Karpas-422 (cell line): ENCODE data around the gene RNU6-1. TPM values are rescaled to one million over a fixed set of nuclear protein-coding genes. Genes with fewer than 3 reads are reported as not detected.

Experiments
- DNase-seq: peaks from one replicate; pipeline ENCODE4 v3.0.0-alpha.2; 2015
- H2AFZ ChIP-seq: fragments of 200-600 bp; sonication (generic); 2 replicates; pipeline ENCODE4 v1.6.1; 2014; ENCODE audit warnings: antibody characterized with exemption, low read length, mixed read lengths
- H3K27ac ChIP-seq: fragments of 200-600 bp; sonication (generic); 2 replicates; pipeline ENCODE4 v1.5.1; 2014; ENCODE audit warnings: mild to moderate bottlenecking, low read length, moderate library complexity
- H3K27me3 ChIP-seq: fragments of 200-600 bp; sonication (generic); 2 replicates; pipeline ENCODE4 v1.6.1; 2014; ENCODE audit warnings: low read length, mixed read lengths
- H3K36me3 ChIP-seq: fragments of 200-600 bp; sonication (generic); 2 replicates; pipeline ENCODE4 v1.6.1; 2014; ENCODE audit warnings: low read length, mixed read lengths; ENCODE audit not compliant: insufficient read depth
- H3K4me1 ChIP-seq: fragments of 200-600 bp; sonication (generic); 2 replicates; pipeline ENCODE4 v1.6.1; 2014; ENCODE audit warnings: mild to moderate bottlenecking, low read length, mixed read lengths
- H3K4me2 ChIP-seq: fragments of 200-600 bp; sonication (generic); 2 replicates; pipeline ENCODE4 v1.6.1; 2014; ENCODE audit warnings: low read length, low read depth, mild to moderate bottlenecking; ENCODE audit not compliant: poor library complexity, severe bottlenecking
- H3K4me3 ChIP-seq: fragments of 200-600 bp; sonication (generic); 2 replicates; pipeline ENCODE4 v1.5.1; 2014; ENCODE audit warnings: mild to moderate bottlenecking, antibody characterized with exemption, low read length, mixed read lengths
- H3K79me2 ChIP-seq: fragments of 200-600 bp; sonication (generic); 2 replicates; pipeline ENCODE4 v1.6.1; 2014; ENCODE audit warnings: mild to moderate bottlenecking, low read length, mixed read lengths
- H3K9ac ChIP-seq: fragments of 200-600 bp; sonication (generic); 2 replicates; pipeline ENCODE4 v1.6.0; 2014; ENCODE audit warnings: low read length
- H3K9me2 ChIP-seq: fragments of 200-600 bp; sonication (generic), shearing (Covaris generic); replicated peaks from 2 replicates; pipeline ENCODE4 v1.6.0; 2014; ENCODE audit warnings: mild to moderate bottlenecking, low read length, moderate library complexity; ENCODE audit not compliant: insufficient read depth
- H3K9me3 ChIP-seq: fragments of 300-700, 200-600 bp; sonication (generic); 2 replicates; pipeline ENCODE4 v1.6.1; 2014; ENCODE audit warnings: low read length, mixed read lengths
- H4K20me1 ChIP-seq: fragments of 200-600 bp; sonication (generic); 2 replicates; pipeline ENCODE4 v1.6.1; 2014; ENCODE audit warnings: mild to moderate bottlenecking, antibody characterized with exemption, low read length, low read depth; ENCODE audit not compliant: insufficient read depth
- total RNA-seq: library from RNA; depleted of rRNA; stranded (reverse); fragments of >200 nt; shearing (Covaris generic); gene quantifications from 2 replicates; pipeline ENCODE4 v1.2.3, GENCODE V29; 2014; ENCODE audit warnings: low replicate concordance

The RNU6-1 gene
- total RNA-seq, 1 experiment from 2014 or later: not detected

DNA sequence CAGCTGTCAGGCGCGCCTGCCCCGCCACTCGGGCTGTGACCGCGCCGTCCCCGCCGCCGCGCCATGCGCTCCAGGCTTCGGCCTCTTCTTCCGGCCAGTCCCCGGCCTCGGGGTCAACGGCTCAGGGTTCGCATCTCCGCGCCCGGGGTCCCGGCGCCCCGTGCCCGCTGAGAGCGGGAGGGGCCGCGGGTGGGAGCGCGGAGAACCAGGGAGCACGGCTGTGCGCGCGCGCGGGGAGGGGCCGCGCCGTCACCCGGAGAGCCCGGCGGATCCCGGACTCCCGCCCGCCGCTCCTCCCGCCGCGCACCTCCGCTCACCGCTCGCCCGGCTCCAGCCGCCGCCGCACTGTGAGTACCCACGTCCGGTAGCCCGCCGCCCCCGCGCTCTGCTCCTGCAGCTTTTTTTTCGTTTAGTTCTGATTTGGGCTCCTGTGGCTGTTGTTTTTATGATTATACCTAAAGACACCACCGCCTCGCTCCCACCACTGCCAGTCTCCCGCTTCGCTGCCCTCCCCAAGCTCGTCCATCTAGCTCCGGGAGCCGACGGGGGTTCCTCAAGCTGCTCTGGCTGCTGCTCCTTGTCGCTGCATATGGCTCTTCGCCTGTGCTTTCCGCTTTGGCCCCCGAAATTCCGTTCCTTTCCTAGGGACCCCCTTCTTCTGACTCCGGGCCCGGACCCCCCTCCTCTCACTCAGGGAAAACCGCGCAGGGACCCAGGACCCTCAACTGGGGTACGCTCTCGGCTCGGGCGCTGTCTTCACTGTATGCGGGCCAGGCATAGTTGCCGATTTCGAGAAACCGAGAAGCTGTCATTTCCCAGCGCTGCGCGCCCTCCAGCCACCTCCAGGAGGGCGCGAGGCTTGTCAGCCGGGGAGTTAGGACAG lies 16.3 kb downstream of the RNU6-1 start:
- Histone ChIP-seq H3K9ac (peak overlapping the region; percentile 44; the same call in 1 of the 2 replicates), H3K9me3 (no peaks in the 10 kb centered on the region)

GRCh38 chr15:67822537-67823313 lies 17.1 kb downstream of the RNU6-1 start:
- Histone ChIP-seq H3K4me1 (peaks cover 14% of the 10 kb centered on the region), H2AFZ (no peak overlapping the region), H3K4me2 (peak overlapping the region; percentile 78), H3K4me3 (peak overlapping the region; percentile 62), H3K9me3 (no peaks in the 10 kb centered on the region), H3K36me3 (no peaks in the 10 kb centered on the region), H3K27me3 (no peaks in the 10 kb centered on the region), H3K9ac (peak overlapping the region; percentile 44; the same call in 1 of the 2 replicates), H3K79me2 (no peaks in the 10 kb centered on the region), H3K9me2 (no peaks in the 10 kb centered on the region), H4K20me1 (0 out of 2 replicates have a peak, but pooled peaks cover 6% of the 10 kb centered on the region), H3K27ac (no peak overlapping the region)
- peak; percentile 42 for DNase-seq

More for the DNA sequence above, 16.3 kb downstream of the RNU6-1 start:
- peak; percentile 51 for DNase-seq
- Histone ChIP-seq H4K20me1 (0 out of 2 replicates have a peak, but pooled peaks cover 6% of the 10 kb centered on the region), H3K9me2 (no peaks in the 10 kb centered on the region), H3K27ac (no peak overlapping the region), H3K36me3 (no peaks in the 10 kb centered on the region), H3K4me1 (peaks cover 14% of the 10 kb centered on the region), H3K27me3 (no peaks in the 10 kb centered on the region), H3K4me3 (peak overlapping the region; percentile 62), H3K79me2 (no peaks in the 10 kb centered on the region), H2AFZ (peak overlapping the region; percentile 36; the same call in 1 of the 2 replicates), H3K4me2 (peak overlapping the region; percentile 78)

GRCh38 chr15:67821784-67822440 lies 17.9 kb downstream of the RNU6-1 start:
- no peaks in the 10 kb centered on the region for H3K9me2 ChIP-seq
- no peak for DNase-seq
- H3K36me3 ChIP-seq: no peaks in the 10 kb centered on the region
- H3K4me3 ChIP-seq: no peak overlapping the region
- peaks cover 14% of the 10 kb centered on the region for H3K4me1 ChIP-seq
- no peak overlapping the region for H3K9ac ChIP-seq
- 0 out of 2 replicates have a peak, but pooled peaks cover 6% of the 10 kb centered on the region for H4K20me1 ChIP-seq
- H3K4me2 ChIP-seq: no peak overlapping the region
- no peaks in the 10 kb centered on the region for H3K27me3 ChIP-seq
- H3K79me2 ChIP-seq: no peaks in the 10 kb centered on the region
- H3K9me3 ChIP-seq: no peaks in the 10 kb centered on the region
- no peak overlapping the region for H3K27ac ChIP-seq
- no peak overlapping the region for H2AFZ ChIP-seq

DNA sequence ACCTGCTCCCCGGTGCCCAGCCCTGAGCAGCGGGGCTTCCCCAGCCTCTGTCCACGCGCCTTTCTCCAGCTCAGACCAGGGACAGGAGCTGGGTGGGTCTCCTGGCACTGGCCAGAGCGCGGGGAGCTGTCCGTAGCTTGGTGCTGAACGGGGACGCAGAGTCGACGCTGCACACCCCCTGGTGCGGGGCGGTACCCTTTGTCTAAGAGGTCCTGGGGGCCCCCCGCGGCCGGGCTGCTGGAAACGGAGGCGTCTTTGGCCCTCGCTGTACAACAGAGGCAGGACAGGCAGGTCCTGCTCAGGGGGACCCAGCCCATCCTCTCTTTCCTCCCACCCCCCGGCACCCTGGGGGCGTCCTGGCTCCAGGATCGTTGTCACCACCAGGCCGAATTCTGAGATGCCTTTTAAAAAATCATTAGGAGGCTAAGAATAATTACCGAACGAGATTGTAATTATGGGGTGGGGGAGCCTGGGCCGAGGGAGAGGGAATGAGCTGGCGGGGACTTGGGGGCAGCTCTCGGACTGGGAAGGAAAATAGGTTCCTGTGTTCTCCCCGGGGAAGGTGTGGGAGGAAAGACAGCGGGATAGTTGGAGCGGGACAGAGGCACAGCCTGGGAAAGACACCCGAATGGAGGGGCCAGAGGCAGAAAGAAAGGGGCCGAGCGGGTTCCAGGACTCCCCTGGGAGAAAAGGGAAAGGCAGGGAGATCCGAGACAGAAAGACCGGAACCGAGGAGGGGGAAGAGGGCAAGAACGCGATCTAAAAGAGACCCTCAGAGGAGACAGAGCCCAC lies 18.7 kb downstream of the RNU6-1 start:
- Histone ChIP-seq H2AFZ (no peak overlapping the region), H3K79me2 (no peaks in the 10 kb centered on the region), H4K20me1 (0 out of 2 replicates have a peak, but pooled peaks cover 6% of the 10 kb centered on the region), H3K4me1 (peaks cover 14% of the 10 kb centered on the region), H3K4me2 (no peak overlapping the region), H3K9me3 (no peaks in the 10 kb centered on the region), H3K4me3 (no peak overlapping the region), H3K27me3 (no peaks in the 10 kb centered on the region), H3K27ac (no peak overlapping the region), H3K9ac (no peak overlapping the region), H3K36me3 (no peaks in the 10 kb centered on the region), H3K9me2 (no peaks in the 10 kb centered on the region)
- no peak for DNase-seq

DNA sequence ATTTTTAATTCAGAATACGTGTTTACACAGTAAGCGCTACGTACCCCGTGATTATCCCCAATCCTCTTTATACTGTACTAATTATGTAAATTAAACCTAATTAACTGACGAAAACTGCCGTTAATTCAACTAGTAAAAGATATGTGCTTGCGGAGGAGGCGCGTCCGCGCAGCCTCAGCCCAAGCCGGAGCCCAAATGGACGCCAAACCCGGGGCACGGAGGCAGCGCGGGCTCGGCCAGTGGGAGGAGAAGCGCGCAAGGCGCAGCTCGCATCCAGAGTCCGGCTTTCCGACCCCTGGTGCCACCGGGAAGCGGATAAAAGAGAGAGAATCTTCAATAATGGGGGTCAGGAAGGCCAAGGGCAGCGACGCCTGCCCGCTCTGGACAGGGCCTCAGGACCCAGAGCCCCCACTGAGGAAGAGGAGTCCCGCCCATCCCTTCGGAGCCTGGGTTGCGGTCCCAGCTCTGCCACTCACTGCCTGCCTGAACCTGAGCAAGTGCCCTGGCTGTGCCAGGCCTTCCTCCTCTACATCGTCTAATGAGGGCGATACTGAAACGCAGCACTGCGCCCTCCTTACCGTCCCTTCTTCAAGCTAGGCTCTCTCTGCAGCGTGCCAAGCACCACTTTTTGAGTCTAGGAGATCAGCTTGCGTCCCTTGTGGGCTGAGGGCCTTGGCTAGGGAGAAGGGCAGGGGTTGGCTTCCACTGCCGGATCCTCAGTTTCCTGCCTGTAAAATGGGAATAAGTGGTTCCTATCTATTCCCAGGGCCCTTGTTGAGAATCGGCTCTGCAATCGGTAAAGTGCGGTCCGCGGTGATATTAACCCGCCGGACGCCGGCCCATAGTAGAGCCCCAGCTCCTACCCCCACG lies 19.5 kb downstream of the RNU6-1 start:
- no peak overlapping the region for H3K27ac ChIP-seq
- H3K4me1 ChIP-seq: peaks cover 14% of the 10 kb centered on the region
- no peaks in the 10 kb centered on the region for H3K9me2 ChIP-seq
- no peaks in the 10 kb centered on the region; the same call in 1 of the 2 replicates for H3K36me3 ChIP-seq
- no peak overlapping the region for H3K4me2 ChIP-seq
- no peak overlapping the region for H3K9ac ChIP-seq
- no peak for DNase-seq
- H3K27me3 ChIP-seq: no peaks in the 10 kb centered on the region
- no peak overlapping the region for H2AFZ ChIP-seq
- no peaks in the 10 kb centered on the region for H3K79me2 ChIP-seq
- H4K20me1 ChIP-seq: 0 out of 2 replicates have a peak, but pooled peaks cover 6% of the 10 kb centered on the region
- H3K4me3 ChIP-seq: no peak overlapping the region
- no peaks in the 10 kb centered on the region for H3K9me3 ChIP-seq

DNA sequence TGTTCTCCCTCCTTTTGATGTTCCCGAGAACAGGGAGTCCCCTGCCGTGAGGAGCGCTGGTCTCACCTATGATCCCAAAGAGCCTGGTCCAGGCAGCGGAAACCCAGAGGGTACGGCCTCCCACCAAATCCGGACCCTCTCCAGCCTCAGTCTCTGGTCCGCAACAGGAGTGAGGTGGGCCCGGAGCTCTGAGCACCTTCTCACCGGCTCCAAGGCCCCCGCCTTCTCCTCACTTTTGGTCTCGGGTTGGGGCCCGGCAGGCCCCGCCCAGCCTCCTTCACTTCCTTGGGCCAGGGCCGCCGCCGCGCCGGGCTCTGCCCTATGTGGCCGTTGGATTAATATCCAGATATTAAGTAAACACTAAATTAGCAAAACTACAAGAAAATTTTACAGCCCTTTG lies 20.2 kb downstream of the RNU6-1 start:
- Histone ChIP-seq H3K27me3 (no peaks in the 10 kb centered on the region), H3K4me1 (peaks cover 14% of the 10 kb centered on the region), H3K36me3 (no peaks in the 10 kb centered on the region; the same call in 1 of the 2 replicates), H3K79me2 (no peaks in the 10 kb centered on the region), H2AFZ (no peak overlapping the region), H3K9me2 (no peaks in the 10 kb centered on the region), H3K9me3 (no peaks in the 10 kb centered on the region), H3K4me3 (no peak overlapping the region), H3K9ac (no peak overlapping the region), H4K20me1 (0 out of 2 replicates have a peak, but pooled peaks cover 6% of the 10 kb centered on the region), H3K27ac (no peak overlapping the region), H3K4me2 (no peak overlapping the region)
- no peak for DNase-seq

DNA sequence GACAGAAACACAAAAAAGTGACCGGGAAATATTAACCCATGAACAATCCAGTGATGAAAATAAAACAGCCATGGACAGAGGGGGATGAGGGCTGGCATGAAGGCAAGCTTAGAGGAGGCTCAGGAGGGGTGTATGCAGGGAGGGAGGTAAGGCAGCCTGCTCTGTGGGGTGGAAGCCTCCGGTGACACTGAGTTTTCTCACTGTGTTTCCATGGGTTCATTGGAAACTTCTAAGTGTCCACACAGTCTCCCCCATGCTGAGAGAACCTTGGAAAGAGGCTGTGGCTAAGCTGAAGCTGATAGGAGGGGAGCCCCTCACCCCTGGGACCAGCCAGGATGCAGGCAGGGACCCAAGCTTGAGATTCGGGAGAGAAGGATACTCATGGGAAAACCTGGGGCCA lies 21.4 kb downstream of the RNU6-1 start:
- H3K27me3 ChIP-seq: no peaks in the 10 kb centered on the region
- no peak overlapping the region for H3K4me3 ChIP-seq
- H3K9ac ChIP-seq: no peak overlapping the region
- DNase-seq: no peak
- H3K9me2 ChIP-seq: no peaks in the 10 kb centered on the region
- H3K27ac ChIP-seq: no peak overlapping the region
- no peak overlapping the region for H3K4me2 ChIP-seq
- no peak overlapping the region for H2AFZ ChIP-seq
- no peaks in the 10 kb centered on the region for H3K79me2 ChIP-seq
- no peaks in the 10 kb centered on the region; the same call in 1 of the 2 replicates for H3K36me3 ChIP-seq
- H3K9me3 ChIP-seq: no peaks in the 10 kb centered on the region
- peaks cover 8% of the 10 kb centered on the region for H3K4me1 ChIP-seq
- 0 out of 2 replicates have a peak, but pooled peaks cover 6% of the 10 kb centered on the region for H4K20me1 ChIP-seq
